MCF 10A (cell line): ENCODE data around the gene CR1L. TPM values are rescaled to one million over a fixed set of nuclear protein-coding genes. Genes with fewer than 3 reads are reported as not detected.

Experiments used
- BruUV-seq: library from RNA; stranded (reverse); fragments of 400-500 nt; replicated peaks from 2 replicates; lab custom pipeline; 2021; lab: Mats Ljungman, UMichigan
- CTCF ChIA-PET: fragments of 300-600 bp; sonication (Branson Sonifier 250); formaldehyde crosslinking; extraction: SDS; loops from one replicate; lab custom pipeline; 2021; ENCODE audit warnings: antibody characterized with exemption, inconsistent platforms; lab: Yijun Ruan, JAX
- POLR2A ChIA-PET: fragments of 300-600, 350-650 bp; sonication (Branson Sonifier 250); formaldehyde crosslinking; extraction: SDS; loops from one replicate; lab custom pipeline; 2020; ENCODE audit warnings: antibody characterized with exemption, inconsistent platforms; lab: Yijun Ruan, JAX
- DNase-seq: peaks from one replicate; pipeline ENCODE4 v3.0.0-alpha.2; 2018; ENCODE audit not compliant: unreplicated experiment
- H3K27ac Mint-ChIP-seq: one replicate; pipeline ENCODE4 v1.8.0; 2022; ENCODE audit warnings: mild to moderate bottlenecking, low read depth, mixed read lengths; ENCODE audit not compliant: unreplicated experiment
- H3K27me3 Mint-ChIP-seq: one replicate; pipeline ENCODE4 v1.8.0; 2022; ENCODE audit warnings: mixed read lengths; ENCODE audit not compliant: insufficient read depth, unreplicated experiment
- H3K36me3 Mint-ChIP-seq: one replicate; pipeline ENCODE4 v1.8.0; 2022; ENCODE audit warnings: mild to moderate bottlenecking, moderate library complexity, mixed read lengths; ENCODE audit not compliant: insufficient read depth, unreplicated experiment
- H3K4me1 Mint-ChIP-seq: one replicate; pipeline ENCODE4 v1.8.0; 2022; ENCODE audit warnings: mixed read lengths; ENCODE audit not compliant: insufficient read depth, unreplicated experiment
- H3K4me3 Mint-ChIP-seq: one replicate; pipeline ENCODE4 v1.8.0; 2022; ENCODE audit warnings: mild to moderate bottlenecking, moderate library complexity, mixed read lengths; ENCODE audit not compliant: unreplicated experiment
- H3K9me3 Mint-ChIP-seq: one replicate; pipeline ENCODE4 v1.8.0; 2022; ENCODE audit warnings: mixed read lengths; ENCODE audit not compliant: unreplicated experiment
- intact Hi-C: fragments of 100-400 bp; cut with micrococcal nuclease; formaldehyde crosslinking; loops from 2 replicates; pipeline ENCODE4 v1.14.1; 2022
- total RNA-seq: library from RNA; stranded (reverse); gene quantifications from 2 replicates; pipeline ENCODE4 v1.2.3, GENCODE V29; 2022
- TF ChIP-seq, protein P1 (sequence below): fragments of 200-600 bp; IDR thresholded peaks from one replicate; pipeline ENCODE4 v1.8.0; 2022; ENCODE audit warnings: antibody characterized with exemption, mild to moderate bottlenecking; ENCODE audit not compliant: unreplicated experiment

Gene CR1L
- total RNA-seq, 1 experiment from 2014 or later: not detected

- Mint-ChIP-seq H3K4me3 (peak overlapping the region; percentile 99), H3K36me3 (peaks cover 12% of the 10 kb centered on the region), H3K27me3 (no peaks in the 10 kb centered on the region), H3K9me3 (peaks cover 7% of the 10 kb centered on the region), H3K27ac (peak overlapping the region; percentile 96), H3K4me1 (peaks cover 61% of the 10 kb centered on the region)
- ChIA-PET CTCF (interaction anchor here (0.6 to 5.7 kb wide), 11 partner anchors 8 to 558 kb away, joined by 3 to 46 read pairs (median 4); no protein-coding TSS in a partner anchor), POLR2A (interaction anchor here (0.6 to 7.1 kb wide), 49 partner anchors 9 to 1893 kb away, joined by 3 to 160 read pairs (median 4); partner anchors contain the start of genes C1orf116 and CD55)
- peak; percentile 71 for DNase-seq
- BruUV-seq: TSS peak; percentile 43
- TF ChIP-seq, protein P1, sequence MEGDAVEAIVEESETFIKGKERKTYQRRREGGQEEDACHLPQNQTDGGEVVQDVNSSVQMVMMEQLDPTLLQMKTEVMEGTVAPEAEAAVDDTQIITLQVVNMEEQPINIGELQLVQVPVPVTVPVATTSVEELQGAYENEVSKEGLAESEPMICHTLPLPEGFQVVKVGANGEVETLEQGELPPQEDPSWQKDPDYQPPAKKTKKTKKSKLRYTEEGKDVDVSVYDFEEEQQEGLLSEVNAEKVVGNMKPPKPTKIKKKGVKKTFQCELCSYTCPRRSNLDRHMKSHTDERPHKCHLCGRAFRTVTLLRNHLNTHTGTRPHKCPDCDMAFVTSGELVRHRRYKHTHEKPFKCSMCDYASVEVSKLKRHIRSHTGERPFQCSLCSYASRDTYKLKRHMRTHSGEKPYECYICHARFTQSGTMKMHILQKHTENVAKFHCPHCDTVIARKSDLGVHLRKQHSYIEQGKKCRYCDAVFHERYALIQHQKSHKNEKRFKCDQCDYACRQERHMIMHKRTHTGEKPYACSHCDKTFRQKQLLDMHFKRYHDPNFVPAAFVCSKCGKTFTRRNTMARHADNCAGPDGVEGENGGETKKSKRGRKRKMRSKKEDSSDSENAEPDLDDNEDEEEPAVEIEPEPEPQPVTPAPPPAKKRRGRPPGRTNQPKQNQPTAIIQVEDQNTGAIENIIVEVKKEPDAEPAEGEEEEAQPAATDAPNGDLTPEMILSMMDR: no peak
- intact Hi-C loops: no loop called here
Observed at GRCh38 chr1:207752456-207752998, 107.6 kb downstream of the CR1L start.

DNA sequence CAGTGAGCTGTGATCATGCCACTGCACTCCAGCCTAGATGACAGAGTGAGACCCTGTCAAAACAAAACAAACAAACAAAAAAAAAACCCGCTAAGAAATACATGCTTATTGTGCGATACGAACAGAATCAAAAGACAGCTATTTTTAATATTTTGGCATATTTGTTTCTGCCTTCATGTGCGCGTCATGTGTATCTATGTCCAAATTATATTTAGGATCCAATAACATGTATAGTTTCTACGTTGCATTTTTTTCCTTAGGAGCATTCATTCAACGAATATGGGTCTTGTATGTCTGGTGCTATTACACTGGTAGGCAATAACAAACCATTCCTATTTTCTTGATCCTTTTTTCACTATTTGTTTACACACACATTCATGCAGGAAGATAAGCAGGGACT, 108.7 kb downstream of the CR1L start:
- Mint-ChIP-seq H3K27me3 (no peaks in the 10 kb centered on the region), H3K9me3 (peaks cover under 1% of the 10 kb centered on the region), H3K4me3 (peak overlapping the region; percentile 99), H3K27ac (peak overlapping the region; percentile 96), H3K36me3 (peaks cover 23% of the 10 kb centered on the region), H3K4me1 (peaks cover 55% of the 10 kb centered on the region)
- ChIA-PET POLR2A (interaction anchor here (0.6 to 7.1 kb wide), 21 partner anchors 11 to 722 kb away, joined by 3 to 160 read pairs (median 9); partner anchors contain the start of gene C1orf116), CTCF (interaction anchor here (0.6 to 5.7 kb wide), 10 partner anchors 9 to 174 kb away, joined by 3 to 46 read pairs (median 3); no protein-coding TSS in a partner anchor)
- TF ChIP-seq, protein P1: no peak
- BruUV-seq: no TSS peak
- DNase-seq: no peak
- intact Hi-C loops: no loop called here

DNA sequence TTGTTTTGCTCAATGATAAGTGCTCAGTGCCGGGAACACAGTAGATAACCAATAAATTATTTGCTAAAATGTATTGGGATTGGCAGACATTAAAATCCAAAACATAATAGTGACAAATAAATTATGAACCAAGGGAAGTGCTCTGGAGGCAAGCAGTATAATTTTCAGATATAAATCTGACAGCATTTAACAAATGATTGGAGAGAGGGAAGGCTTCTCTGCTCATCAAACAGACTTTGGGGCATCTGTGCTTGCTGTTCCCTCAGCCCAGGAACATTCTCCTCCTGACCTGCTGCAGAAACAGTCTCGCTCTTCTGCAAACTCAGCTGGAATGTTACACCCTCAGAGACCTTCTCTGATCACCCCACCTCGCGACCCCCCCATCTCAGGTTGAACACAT, 109.1 kb downstream of the CR1L start:
- no TSS peak for BruUV-seq
- Mint-ChIP-seq H3K9me3 (no peaks in the 10 kb centered on the region), H3K4me3 (peak overlapping the region; percentile 99), H3K4me1 (peaks cover 51% of the 10 kb centered on the region), H3K36me3 (peaks cover 27% of the 10 kb centered on the region), H3K27ac (peak overlapping the region; percentile 96), H3K27me3 (no peaks in the 10 kb centered on the region)
- TF ChIP-seq, protein P1: no peak
- POLR2A ChIA-PET: interaction anchor here (0.6 to 7.1 kb wide), 21 partner anchors 10 to 722 kb away, joined by 3 to 160 read pairs (median 12); partner anchors contain the start of gene C1orf116
- CTCF ChIA-PET: interaction anchor here (0.6 to 5.7 kb wide), 7 partner anchors 10 to 1715 kb away, joined by 3 to 46 read pairs (median 3); no protein-coding TSS in a partner anchor
- no peak for DNase-seq
- intact Hi-C loops: no loop called here

- no TSS peak for BruUV-seq
- no peaks in the 10 kb centered on the region for H3K27me3 Mint-ChIP-seq
- TF ChIP-seq, protein P1: no peak
- POLR2A ChIA-PET: interaction anchor here (0.6 to 7.1 kb wide), 23 partner anchors 9 to 870 kb away, joined by 3 to 160 read pairs (median 6); partner anchors contain the start of genes C1orf116 and CD55
- peaks cover 38% of the 10 kb centered on the region for H3K36me3 Mint-ChIP-seq
- H3K27ac Mint-ChIP-seq: no peak overlapping the region
- CTCF ChIA-PET: interaction anchor here (0.5 to 5.7 kb wide), 16 partner anchors 9 to 1713 kb away, joined by 3 to 46 read pairs (median 3); no protein-coding TSS in a partner anchor
- no peaks in the 10 kb centered on the region for H3K9me3 Mint-ChIP-seq
- peak overlapping the region; percentile 99 for H3K4me3 Mint-ChIP-seq
- peaks cover 44% of the 10 kb centered on the region for H3K4me1 Mint-ChIP-seq
- intact Hi-C loops: no loop called here
- DNase-seq: peak; percentile 93
Observed at GRCh38 chr1:207754974-207755700, 110.2 kb downstream of the CR1L start.
